ENCODE measurements around the gene SUMO3.

SUMO3 gene

DNA sequence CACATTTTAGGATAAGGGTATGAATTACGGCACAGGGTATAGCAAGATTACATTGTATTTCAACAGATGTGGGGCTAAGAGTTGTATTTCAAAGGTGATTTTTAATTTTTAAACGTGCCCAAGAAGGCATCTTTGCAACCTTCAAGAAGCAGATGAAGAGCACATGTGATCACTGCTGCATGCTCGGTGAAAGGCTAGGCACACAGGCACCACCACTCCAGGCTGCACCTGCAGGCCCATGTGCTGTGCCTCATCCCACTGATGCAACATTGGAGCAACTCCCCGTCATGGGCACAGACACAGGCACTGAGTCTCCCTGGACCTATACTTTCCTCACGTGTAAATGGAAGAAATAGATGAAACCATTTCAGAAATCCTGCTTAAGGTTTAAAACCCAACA is 39.8 kb downstream of the SUMO3 start:
- no peak for DNase-seq

DNA sequence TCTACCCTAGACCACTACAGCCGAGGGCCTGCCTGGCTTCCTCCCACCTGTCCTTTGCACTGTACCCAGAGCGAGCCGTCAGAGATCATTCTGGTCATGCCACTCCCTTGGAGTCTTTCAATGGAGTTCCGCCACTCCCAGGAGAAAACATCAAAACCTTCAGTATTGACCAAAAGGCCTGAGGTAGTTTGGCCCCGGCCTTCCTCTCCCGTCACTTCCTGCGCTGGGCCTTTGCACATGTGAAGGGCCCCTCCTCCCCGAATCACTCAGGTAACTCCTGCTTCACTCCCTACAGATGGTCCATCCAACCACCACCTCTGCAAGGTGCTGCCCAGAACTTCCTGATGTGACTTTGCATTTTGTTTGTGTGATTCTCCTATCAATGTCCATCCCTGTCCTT is 42.9 kb downstream of the SUMO3 start:
- no peak for DNase-seq

DNA sequence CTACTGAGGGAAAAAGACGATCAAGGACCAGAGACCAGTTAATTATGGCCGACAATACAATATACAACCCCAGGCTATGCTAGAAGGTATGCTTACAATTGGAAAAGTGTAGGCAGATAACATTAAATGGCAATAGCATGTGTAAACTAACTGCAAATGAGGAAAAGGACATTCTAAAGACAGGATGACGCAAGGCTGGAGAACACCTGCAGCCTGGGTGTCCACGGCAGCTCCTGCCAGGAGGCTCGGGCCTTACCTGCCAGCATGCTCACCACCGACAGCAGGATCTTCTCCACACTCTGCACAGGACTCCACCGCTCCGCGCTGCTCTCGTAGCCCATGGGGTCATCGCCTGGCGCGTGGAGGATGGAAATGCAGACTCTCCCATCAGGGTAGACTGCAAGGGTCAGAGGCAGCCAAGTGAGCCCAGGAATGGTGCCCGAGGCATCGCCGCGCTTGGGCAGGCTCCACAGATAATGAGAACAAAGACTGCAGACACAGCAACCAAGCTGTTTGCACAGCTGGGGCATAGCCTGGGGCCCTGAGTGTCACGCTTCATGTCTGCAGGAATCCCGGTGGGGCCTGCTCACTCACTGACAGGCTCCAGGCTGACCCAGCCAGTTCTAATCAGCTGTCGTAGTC is 44.5 kb downstream of the SUMO3 start:
- no peak for DNase-seq

DNA sequence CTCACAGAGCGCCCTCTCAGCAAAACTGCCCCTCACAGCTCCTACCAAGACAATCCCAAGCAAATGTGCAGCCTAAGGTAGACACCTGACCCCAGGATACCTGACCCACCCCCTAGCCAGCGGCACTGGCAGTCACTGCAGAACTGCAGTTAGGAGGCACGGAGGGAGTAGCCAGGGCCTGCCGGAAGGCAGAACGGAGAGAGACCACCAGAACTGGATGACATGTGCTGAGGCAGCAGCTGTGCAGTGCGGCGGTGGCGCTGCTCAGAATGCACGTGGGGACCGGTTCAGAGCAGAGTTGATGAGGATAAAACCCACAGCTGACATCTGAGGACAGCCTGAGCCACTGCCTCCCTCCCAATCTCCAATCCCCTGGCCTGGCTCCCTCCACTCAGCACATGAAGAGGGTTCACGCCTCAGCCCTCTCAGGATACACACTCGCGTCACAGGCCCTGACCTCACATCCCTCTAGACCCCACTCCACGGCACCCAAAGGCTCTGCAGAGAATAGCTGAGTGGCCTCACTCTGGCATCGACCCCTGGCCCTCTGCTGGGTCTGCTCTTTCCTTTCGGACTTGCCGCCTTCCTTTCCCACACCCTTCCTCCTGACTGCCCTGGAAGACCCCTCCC is 45.9 kb downstream of the SUMO3 start:
- no peak for DNase-seq

DNA sequence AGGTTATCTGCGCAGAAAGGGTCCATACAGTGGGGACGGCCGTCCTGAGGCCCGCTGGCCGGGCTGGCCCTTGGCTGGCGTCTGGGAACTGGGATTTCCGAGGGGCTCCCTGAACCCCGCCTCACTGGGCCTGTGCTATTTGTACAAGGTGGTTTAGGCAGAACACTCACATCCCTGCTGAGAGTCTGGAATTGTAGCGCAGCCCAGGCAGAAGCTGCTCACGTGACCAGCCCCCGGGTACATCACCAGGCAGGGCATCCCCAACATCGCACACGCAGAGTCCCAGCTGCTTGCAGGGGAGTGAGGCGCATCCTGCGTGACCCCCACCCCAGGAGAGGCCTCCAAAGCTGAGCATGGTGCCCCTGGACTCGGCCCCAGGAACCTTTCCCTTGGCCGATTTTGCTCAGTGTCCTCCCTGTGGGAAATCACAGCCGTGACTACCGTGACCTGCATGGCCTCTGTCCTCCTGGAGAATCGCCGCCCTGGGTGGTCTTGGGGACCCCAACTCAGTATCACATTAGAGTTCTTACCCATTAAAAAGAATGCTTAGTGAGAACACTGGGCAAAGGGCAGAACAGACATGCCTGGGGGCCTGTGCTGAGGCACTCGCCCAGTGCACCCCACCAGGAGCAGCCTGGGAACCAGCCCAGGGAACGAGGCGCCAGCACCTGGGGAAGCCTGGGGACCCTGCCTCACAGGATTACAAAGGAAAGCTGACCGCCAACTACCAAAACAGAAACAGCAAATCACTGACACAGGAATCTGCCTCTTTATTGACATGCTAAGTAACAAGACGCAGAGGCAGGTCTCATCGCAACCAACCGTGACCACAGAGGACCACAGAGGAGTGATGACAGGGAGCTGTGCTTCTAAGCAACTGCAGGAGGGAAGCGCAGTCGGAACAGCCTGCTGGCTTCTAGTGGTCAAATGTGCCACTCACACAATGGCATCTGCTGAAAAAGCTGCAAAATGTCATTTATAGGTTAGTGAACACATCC is 49.7 kb downstream of the SUMO3 start:
- no peak for DNase-seq

DNA sequence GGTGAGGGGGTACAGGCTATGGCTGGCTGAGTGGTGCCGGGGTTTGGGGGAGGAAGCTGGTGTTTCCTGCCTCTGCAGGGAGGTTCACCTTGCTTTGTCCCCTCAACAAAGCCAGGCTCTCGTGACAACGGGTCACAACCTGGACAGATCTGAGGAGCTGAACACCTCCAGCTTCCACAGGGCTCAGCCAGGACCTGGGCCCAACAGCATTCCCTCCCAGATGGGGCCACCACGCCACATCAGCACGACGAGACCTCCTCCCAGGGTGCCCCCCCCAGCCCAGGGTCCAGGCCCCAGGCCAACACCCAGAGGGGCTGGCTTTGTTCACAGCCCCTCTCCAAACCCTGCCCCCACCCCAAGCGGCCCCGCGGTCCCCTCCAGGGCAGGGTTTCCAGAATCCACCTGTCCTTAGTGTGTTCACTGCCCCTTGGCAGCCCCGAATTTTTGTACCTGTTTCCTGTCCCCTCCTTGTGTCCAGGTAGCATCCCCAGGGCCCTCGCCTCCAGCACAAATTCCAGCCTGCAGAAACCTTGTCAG is 51.0 kb downstream of the SUMO3 start:
- no peak for DNase-seq

DNA sequence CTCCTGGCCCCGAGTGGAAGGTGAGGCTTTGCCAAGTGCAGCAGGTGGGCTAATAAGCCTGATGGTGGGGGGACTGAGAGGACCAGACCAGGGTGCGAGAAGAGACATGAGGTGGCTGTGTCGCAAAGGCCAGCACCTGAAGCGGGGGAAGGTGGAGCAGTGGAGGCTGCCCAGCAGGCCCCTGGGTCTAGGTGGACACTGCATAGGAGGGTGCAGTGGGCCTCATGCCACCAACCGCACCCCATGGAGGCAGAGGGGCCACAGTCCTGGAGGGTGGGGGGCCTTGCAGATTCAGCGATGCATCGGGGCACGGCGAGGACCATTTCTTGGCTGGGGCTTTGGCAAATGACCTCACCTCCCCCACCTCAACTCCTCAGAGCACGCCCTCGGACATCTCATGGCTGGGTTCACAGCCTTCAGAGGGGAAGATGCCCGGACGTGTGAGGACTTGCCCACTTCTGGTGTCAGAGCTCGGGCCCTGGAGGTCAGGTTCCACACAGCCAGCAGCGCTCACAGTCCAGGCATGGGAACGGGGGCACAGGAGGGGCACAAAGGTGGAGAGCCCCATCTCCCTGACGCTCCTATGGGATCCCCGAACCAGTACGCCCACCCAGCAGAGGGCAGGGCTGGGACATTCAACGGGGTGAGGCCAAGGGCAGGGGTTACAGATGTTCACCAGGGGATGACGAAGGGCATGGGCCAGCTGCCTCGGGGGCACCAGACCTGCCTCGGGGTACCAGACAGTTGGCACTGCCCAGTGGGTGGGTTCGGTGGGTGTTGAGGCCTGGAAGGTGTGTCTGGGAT is 51.6 kb downstream of the SUMO3 start:
- DNase-seq: no peak

DNA sequence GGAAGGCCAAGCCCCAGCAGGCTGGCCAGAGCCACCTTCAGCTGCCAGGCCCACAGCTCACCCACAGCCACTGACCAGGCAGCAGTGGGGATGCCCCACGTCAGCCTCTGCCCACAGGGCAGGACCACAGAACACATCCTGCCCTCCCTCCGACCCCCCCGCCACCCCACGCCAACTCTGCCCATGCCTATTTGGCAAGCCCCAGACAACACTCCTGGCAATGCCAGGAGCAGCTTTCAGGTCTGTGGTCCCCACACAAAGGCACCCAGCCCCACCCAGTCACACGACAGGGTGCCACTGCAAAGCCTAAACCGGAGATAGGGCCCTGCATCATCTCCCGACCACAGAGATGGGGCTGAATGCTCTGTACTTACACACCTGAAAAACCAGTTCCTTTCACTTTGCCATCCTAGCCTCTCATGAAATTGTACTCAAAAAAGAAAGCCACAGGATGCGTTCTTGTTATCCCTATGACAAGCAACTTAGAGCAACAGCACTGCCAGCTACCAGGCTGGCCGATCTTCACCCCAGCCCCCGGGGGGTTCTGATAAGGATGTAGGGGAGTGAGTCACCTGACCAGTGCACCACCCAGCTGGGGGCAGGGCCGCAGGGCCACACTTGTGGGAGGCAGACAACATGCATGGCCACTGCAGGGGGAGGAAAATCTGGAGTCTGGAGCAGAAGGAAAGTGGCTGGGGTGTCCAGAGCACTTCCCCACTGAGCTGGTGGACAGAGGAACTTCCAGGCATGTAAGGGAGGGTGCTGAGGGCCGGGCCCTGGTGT is 52.4 kb downstream of the SUMO3 start:
- DNase-seq: peak; percentile 54

DNA sequence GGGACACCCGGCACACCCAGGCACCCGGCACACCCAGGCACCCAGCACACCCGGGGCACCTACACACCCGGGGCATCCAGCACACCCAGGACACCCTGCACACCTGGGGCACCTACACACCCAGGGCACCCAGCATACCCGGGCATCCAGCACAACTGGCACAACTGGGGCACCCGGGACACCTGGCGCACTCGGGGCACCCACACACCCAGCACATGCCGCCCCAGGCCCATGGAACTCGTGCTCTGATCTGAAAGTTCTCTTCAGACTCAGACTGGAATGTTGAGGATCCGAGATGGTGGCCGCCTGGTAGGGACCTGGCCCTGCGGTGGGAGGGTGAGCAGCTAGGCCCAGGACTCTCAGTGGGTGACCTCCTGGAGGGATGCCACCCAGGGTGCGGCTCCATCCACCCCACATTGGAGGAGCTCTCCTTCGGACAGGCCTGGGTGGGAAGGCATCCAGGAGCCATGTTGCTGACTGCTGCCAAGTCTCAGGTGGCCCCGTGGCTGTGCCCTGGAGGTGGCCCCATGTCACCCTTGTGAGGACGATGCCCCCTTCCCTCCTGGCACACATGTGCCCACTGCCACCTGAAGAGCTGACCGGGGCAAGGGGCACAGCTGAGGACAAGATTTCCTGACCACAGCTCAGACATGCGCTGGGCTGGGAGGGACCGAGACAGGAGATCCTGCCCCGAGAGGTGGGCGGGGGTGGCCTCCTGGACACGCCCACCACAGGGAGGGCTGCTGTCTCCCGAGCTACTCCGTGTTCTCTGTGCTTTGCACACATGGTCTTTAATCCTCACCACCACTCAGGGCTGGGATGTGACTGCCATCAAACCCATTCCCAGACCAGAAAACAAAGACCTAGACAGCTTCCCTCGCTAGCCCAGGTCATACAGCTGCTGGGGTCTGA is 53.3 kb downstream of the SUMO3 start:
- DNase-seq: no peak

DNA sequence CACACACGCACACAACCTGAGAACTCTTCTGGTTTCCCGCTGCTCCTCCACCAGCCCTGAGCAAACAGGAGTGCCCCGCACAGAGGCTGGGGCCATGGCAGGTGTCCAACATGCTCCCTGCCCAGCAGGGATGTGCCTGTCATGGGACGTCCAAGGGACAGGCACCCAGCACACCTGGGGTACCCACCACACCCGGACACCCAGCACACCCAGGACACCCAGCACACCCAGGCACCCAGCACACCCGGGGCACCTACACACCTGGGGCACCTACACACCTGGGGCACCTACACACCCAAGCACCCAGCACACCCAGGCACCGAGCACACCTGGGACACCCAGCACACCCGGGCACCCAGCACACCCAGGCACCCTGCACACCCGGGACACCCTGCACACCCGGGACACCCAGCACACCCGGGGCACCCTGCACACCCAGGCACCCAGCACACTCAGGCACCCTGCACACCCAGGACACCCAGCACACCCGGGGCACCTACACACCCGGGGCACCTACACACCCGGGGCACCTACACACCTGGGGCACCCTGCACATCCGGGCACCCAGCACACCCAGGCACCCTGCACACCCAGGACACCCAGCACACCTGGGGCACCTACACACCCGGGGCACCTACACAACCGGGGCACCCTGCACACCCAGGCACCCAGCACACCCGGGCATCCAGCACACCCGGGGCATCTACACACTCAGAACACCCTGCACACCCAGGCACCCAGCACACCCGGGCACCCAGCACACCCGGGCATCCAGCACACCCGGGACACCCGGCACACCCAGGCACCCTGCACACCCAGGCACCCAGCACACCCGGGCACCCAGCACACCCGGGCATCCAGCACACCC is 54.2 kb downstream of the SUMO3 start:
- no peak for DNase-seq

DNA sequence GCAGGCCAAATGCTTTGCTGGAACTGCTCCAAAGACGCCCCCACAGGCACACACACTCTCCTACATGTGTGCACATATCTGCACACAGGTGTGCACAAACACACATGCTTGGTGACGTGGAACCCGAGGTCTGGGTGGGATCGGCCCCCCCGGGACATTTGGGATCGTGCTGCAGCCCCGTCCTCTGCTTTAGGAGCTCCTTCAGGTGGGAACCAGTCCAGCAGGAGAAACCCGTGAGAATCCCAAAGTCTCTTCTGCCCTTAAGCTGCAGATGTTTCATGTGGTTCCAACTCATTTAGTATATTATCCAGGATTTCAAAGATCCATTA is 54.8 kb downstream of the SUMO3 start:
- DNase-seq: no peak

DNA sequence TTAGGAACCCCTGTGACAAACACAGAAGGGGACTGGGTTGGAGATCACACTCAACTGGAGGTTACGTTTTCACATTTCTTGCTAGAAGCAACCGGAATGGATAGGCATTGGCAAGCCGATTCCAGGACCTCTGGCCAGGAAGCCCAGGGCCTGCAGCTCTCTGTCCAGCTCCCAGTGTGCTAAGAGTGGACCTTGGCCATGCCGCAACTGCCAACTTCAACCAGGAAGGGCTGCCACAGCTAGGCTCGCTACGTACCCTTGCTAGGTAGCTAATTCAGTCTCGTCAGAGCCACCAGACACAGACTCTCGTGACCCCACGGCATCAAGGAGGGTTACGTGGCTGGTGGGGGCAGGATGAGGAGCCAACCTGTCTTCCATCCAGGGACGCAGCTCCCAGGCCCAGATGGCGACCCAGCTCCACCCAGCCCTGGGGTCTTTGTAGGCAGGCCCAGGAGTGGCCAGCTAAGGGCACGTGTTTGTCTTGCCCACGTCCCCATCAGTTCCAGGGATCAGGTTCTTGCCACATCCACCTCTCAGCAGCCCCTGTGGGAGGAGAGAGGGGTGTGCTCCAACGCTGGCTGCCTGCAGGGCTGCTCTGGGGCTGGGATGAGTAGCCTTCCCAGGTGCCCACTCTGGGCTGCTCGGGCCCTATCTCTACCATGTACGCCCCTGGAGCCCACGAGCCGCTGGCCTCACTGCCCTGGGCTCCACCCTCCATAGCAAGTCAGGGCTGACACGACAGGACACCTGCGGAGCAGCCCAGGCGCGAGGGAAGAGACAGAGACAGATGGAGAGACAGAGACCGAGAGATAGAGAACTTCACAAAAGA is 55.4 kb downstream of the SUMO3 start:
- DNase-seq: no peak

DNA sequence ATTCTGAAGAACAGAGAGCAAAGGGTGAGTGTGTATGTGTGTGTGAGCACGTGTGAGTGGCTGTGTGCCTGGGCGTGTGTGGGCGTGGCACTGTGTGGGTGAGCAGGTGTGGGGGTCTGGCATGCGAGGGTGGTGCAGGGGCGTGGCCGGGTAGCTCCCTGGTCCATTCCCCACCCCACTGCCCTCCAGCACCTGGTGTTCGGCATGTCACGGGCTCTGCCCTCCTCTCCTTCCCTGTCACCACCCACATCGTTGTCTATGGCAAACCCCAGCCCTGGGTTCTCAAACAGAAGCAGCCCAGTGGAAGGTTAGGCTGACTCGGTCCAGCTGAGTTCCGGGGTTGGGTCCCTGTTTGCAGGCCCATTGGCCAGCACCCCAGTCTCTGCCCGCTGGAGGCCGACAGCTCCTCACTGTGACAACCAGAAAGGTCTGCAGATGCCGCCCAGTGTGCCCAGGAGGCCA is 56.1 kb downstream of the SUMO3 start:
- DNase-seq: no peak

DNA sequence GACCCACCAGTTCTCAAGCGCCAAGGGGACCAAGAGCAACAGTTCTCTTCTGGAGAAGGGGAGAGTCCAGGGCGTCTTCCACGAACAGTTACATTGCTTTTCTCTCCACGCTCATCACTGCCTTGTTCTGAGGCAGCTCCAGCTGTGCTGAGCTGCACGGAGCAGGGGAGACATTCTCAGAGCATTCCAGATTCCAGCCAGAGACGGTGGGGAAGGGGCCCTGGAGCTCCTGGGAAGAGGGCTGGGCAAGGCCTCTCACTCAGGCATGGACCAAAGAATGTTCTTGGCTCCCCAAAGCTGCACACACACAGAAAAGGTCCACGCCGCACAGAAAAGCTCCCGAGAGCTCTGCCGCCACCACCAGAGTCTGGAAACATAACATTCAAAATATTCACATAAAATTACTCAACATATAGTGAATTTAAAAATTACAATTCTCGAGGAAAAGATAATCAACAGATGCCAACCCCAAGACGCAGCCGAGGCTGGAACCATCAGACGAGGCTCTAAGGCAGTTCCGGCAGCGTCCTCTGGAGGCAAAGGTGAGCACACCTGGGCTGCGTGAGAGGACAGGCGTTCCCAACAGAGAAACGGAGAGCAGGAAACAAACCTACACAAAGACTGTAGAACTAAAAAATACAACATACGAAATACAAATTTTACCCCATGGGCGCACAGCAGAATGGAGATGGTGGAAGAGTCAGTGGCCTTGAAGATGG is 56.7 kb downstream of the SUMO3 start:
- DNase-seq: no peak

DNA sequence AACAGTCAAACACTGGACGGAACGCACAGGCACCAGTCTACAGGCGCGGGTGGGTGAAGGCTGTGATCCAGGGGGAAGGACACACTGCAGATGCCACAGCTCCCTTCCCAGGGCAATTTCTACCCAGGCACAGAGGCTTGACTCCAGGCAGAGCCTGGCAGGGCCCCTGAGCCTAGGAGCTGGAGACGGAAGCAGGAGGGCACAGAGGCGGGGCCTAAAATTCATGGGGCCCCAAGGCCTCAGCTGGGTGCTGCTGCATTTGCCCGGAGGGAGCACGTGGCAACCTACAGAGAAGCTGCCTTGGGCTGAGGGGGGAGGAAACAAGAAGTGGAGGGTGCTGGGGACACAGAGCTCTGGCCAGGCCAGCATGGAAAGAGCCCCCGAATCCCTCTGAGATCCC is 57.5 kb downstream of the SUMO3 start:
- DNase-seq: no peak

DNA sequence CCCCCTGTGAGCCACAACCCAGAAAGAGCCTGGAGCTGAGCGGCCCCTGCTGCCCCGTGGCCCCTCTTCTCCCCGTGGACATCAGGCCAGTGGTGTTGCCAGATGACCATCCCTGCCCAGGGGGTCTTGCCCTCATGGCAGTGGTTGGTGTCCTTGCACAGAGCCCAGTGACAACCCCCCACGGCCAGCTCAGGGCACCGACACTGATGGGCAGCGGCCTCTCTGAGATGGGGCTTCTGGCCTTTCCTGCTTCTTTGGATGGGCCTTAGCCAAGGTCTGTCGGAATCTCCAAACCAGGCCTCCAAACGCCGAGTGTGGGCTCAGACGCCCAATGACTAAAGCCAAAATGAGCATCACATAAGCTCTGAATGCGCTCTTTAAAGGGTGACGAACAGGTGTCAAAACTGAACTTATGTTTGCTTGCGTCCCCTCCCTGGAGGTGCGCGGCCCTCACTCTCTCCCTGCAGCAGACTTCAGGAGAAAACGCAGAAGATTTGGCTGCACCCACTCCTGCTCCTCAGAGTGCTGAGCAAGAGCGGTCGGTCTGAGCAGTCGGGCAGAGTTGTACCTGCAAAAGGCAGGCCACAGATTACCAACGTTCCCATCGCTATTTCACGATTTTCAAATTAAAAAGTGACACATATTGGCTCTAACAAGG is 58.1 kb downstream of the SUMO3 start:
- no peak for DNase-seq

DNA sequence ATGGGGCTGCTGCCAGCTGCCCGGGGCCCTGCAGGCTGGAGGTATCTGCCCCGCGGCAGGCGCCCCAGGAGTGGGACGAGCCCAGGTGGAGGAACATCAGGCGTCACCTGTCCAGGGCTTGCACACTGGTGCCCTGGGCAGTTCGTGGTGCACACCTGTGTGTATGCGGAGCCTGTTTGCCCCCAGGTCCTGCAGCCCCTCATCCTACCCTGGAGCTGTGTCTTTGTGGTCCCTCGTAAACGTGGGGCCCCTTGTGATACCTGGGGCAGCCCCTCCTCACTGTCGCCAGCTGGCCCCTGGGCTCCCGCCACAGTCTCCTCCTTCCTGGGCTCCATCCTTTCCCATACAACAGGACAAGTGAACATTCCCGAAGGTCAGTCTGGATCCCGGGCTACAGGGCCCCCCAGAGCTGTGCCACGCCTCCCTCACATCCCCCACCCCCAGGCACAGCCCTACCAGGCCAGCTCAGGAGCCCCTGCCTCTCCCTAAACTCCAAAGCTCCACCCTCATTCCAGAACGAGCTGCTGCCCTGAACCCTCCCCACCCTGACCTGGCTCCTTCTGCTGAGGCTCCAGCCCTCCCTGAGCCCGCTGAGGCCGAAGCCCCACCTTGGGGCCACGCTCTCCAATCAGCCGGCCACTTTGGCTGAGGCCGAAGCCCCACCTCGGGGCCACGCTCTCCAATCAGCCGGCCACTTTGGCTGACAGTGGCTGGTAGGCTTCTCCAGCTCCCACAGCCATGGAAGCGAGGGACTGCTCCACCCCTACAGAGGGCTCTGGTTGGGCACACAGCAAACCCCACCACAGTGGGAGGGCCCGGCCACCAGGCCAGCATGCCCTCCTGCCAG is 58.9 kb downstream of the SUMO3 start:
- DNase-seq: no peak

All from activated CD4-positive, alpha-beta T cell treated with anti-CD3 and anti-CD28 coated beads, Interleukin-10, Interleukin-2, amounts not matched to agents 100 ng/mL and 50 ng/mL, durations not matched to agents 16 hours and 8 hours (primary cell).